Calu3 (cell line): ENCODE measurements around the gene CDKAL1. TPM values are rescaled to one million over a fixed set of nuclear protein-coding genes. Genes with fewer than 3 reads are reported as not detected.
"Not testable (repeated sequence)": the region's sequence is repeated elsewhere in the genome, so short reads cannot be mapped to it uniquely, and the experiment has no call there.

Source experiments
- BruUV-seq: library from RNA; stranded (reverse); fragments of 400-500 nt; replicated peaks from 2 replicates; lab custom pipeline; 2021; lab: Mats Ljungman, UMichigan
- CTCF ChIA-PET: fragments of 300-600 bp; sonication (Branson Sonifier 250); formaldehyde crosslinking; loops from one replicate; lab custom pipeline; 2022; ENCODE audit warnings: antibody characterized with exemption; lab: Charles Lee
- DNase-seq: peaks from one replicate; pipeline ENCODE4 v3.0.0; 2022
- H3K27ac Mint-ChIP-seq: one replicate; pipeline ENCODE4 v1.8.0; 2022; ENCODE audit warnings: mixed read lengths; ENCODE audit not compliant: unreplicated experiment
- H3K27me3 Mint-ChIP-seq: one replicate; pipeline ENCODE4 v1.8.0; 2022; ENCODE audit warnings: mixed read lengths; ENCODE audit not compliant: unreplicated experiment
- H3K36me3 Mint-ChIP-seq: one replicate; pipeline ENCODE4 v1.8.0; 2022; ENCODE audit warnings: mild to moderate bottlenecking, moderate library complexity, mixed read lengths; ENCODE audit not compliant: insufficient read depth, unreplicated experiment
- H3K4me1 Mint-ChIP-seq: one replicate; pipeline ENCODE4 v1.8.0; 2022; ENCODE audit warnings: mild to moderate bottlenecking, low read depth, mixed read lengths; ENCODE audit not compliant: unreplicated experiment
- H3K4me3 Mint-ChIP-seq: one replicate; pipeline ENCODE4 v1.8.0; 2022; ENCODE audit warnings: mild to moderate bottlenecking, low read depth, moderate library complexity, mixed read lengths; ENCODE audit not compliant: unreplicated experiment
- H3K9me3 Mint-ChIP-seq: one replicate; pipeline ENCODE4 v1.8.0; 2022; ENCODE audit warnings: low read depth, mixed read lengths; ENCODE audit not compliant: unreplicated experiment
- intact Hi-C: fragments of 100-400 bp; cut with micrococcal nuclease; formaldehyde crosslinking; loops from one replicate; pipeline ENCODE4 v1.10.0; 2022; ENCODE audit not compliant: unreplicated experiment
- total RNA-seq: library from RNA; stranded (reverse); gene quantifications from 2 replicates; pipeline ENCODE4 v1.2.3, GENCODE V29; 2022
- TF ChIP-seq, protein P1 (sequence below): fragments of 200-600 bp; IDR thresholded peaks from one replicate; pipeline ENCODE4 v1.8.0; 2022; ENCODE audit warnings: antibody characterized with exemption; ENCODE audit not compliant: unreplicated experiment

CDKAL1 gene
- total RNA-seq, 1 experiment from 2014 or later: 39.6 TPM

DNA sequence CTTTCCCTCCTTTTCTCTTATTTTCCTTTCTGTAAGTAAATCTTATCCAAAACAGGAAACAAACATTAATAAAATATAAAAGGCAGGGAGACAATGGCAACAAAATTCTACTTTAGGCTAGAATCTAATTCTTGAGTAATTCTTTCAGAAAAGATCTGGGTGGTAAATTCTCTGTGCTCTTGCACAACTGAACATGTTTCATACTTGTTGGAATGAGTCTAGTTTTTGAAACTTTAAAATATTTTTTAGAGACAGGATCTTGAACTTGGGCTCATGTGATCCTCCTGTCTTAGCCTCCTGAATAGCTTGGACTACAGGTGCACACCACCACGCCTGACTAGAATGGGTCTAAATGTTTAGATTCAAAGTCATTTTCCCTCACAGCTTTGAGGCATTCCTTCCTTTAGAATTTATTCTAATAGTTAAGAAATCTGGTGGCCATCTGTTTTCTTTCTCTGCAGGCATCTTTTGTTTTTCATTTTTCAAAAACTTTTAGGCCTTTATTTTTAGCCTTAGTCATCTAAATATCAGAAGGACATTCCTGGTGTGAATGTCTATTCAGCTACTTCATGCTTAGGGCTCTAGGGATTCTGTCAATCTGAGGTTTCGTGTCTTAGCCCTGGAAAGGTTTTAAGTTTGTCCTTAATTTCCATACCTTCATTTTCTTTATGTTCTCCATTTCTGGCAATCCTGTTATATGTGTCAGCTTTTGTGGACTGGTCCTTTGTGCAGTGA, 76.5 kb downstream of the CDKAL1 start:
- CTCF ChIA-PET: no interaction called here
- intact Hi-C loops: no loop called here
- H3K27me3 Mint-ChIP-seq: no peaks in the 10 kb centered on the region
- no peak overlapping the region for H3K4me3 Mint-ChIP-seq
- H3K36me3 Mint-ChIP-seq: no peaks in the 10 kb centered on the region
- H3K27ac Mint-ChIP-seq: no peak overlapping the region
- H3K4me1 Mint-ChIP-seq: peaks cover 1% of the 10 kb centered on the region
- peaks cover 3% of the 10 kb centered on the region for H3K9me3 Mint-ChIP-seq
- TF ChIP-seq, protein P1, sequence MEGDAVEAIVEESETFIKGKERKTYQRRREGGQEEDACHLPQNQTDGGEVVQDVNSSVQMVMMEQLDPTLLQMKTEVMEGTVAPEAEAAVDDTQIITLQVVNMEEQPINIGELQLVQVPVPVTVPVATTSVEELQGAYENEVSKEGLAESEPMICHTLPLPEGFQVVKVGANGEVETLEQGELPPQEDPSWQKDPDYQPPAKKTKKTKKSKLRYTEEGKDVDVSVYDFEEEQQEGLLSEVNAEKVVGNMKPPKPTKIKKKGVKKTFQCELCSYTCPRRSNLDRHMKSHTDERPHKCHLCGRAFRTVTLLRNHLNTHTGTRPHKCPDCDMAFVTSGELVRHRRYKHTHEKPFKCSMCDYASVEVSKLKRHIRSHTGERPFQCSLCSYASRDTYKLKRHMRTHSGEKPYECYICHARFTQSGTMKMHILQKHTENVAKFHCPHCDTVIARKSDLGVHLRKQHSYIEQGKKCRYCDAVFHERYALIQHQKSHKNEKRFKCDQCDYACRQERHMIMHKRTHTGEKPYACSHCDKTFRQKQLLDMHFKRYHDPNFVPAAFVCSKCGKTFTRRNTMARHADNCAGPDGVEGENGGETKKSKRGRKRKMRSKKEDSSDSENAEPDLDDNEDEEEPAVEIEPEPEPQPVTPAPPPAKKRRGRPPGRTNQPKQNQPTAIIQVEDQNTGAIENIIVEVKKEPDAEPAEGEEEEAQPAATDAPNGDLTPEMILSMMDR: no peak
- no peak for DNase-seq
- no TSS peak for BruUV-seq

DNA sequence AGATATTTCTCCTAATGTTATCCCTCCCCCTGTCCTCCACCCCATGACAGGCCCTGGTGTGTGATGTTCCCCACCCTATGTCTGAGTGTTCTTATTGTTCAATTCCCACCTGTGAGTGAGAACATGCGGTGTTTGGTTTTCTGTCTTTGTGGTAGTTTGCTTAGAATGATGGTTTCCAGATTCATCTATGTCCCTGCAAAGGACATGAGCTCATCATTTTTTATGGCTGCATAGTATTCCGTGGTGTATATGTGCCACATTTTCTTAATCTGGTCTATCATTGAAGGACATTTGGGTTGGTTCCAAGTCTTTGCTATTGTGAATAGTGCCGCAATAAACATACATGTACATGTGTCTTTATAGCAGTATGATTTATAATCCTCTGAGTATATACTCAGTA, 83.3 kb downstream of the CDKAL1 start:
- H3K9me3 Mint-ChIP-seq, H3K36me3 Mint-ChIP-seq, CTCF ChIA-PET, H3K27ac Mint-ChIP-seq, H3K27me3 Mint-ChIP-seq, H3K4me1 Mint-ChIP-seq, intact Hi-C loops, DNase-seq, BruUV-seq, H3K4me3 Mint-ChIP-seq: not testable (repeated sequence)

DNA sequence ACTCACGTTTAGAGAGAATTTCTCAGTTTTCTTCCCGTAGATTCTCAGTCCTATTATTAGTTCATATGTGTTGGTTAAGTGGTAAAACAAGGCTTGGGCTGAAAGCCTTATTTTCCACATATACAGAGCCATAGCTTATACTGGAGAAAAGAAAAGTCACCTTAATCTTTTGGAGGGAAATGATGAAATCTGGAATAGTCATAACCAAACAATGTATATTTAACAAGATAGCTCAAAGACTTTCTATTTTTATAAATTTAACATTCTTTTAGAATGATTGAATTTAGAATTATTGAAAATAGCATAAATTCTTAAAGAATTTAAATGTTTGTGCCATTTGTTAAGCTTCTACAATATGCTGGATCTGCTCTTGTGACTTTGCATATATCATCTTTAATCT, 85.8 kb downstream of the CDKAL1 start:
- Mint-ChIP-seq H3K27me3 (no peaks in the 10 kb centered on the region), H3K27ac (no peak overlapping the region), H3K4me3 (no peak overlapping the region), H3K4me1 (peaks cover 16% of the 10 kb centered on the region), H3K36me3 (no peaks in the 10 kb centered on the region), H3K9me3 (no peaks in the 10 kb centered on the region)
- no TSS peak for BruUV-seq
- CTCF ChIA-PET: interaction anchor here (1.2 kb wide), 2 partner anchors 12 to 15 kb away, joined by 3 read pairs; no protein-coding TSS in a partner anchor
- DNase-seq: no peak
- intact Hi-C loops: no loop called here
- TF ChIP-seq, protein P1: no peak

DNA sequence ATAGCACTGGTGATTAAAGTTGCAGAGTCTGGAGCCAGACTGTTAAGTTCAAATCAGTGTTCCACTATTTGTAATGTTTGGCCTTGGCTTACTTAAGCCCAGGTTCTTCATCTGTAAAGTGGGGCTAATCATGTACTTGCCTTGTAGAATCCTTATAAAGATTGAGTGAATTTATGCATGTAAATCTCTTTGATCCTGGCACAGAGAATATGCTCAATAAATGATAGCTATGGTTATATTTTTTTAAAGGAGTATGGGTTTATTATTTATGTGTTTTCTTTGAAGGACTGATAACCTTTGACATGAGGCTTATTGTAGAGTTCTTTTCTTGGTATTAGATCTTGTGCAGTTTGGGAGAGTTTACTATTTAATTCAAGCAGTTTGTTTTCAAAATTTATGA, 89.5 kb downstream of the CDKAL1 start:
- intact Hi-C loops: no loop called here
- no peaks in the 10 kb centered on the region for H3K9me3 Mint-ChIP-seq
- CTCF ChIA-PET: no interaction called here
- H3K4me1 Mint-ChIP-seq: peaks cover 18% of the 10 kb centered on the region
- no peak for DNase-seq
- H3K36me3 Mint-ChIP-seq: no peaks in the 10 kb centered on the region
- no peak overlapping the region for H3K27ac Mint-ChIP-seq
- no peak overlapping the region for H3K4me3 Mint-ChIP-seq
- H3K27me3 Mint-ChIP-seq: no peaks in the 10 kb centered on the region
- BruUV-seq: no TSS peak
- TF ChIP-seq, protein P1: no peak

DNA sequence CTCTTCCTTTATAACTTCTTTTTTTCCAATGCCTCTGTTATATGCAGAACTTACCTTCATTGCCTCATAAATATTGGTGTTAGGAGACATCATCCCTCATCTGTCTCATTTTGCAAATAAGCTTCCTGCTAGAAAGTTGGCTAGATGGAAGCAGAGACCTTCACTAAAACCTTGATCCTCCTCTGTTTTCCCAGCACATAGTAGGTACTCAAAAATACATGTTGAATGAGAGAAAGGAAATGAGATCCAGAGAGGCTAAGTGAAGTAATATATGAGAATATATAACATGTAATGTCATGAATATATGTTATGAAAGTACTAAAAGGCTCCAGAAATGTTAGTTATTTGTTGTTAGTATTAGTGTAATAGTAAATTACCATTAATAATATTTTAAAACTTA, 91.9 kb downstream of the CDKAL1 start:
- no peak for DNase-seq
- CTCF ChIA-PET: no interaction called here
- H3K27ac Mint-ChIP-seq: no peak overlapping the region
- no peaks in the 10 kb centered on the region for H3K27me3 Mint-ChIP-seq
- peaks cover 42% of the 10 kb centered on the region for H3K4me1 Mint-ChIP-seq
- BruUV-seq: no TSS peak
- intact Hi-C loops: no loop called here
- no peak overlapping the region for H3K4me3 Mint-ChIP-seq
- no peaks in the 10 kb centered on the region for H3K9me3 Mint-ChIP-seq
- H3K36me3 Mint-ChIP-seq: no peaks in the 10 kb centered on the region
- TF ChIP-seq, protein P1: no peak
